NCI-H1436 (cell line): ENCODE results near the gene ING5.
A peak's percentile ranks its signal among the peaks of the same experiment; 100 is the strongest.

Experiments used
- DNase-seq: peaks from one replicate; lab custom pipeline; 2025; lab: John Stamatoyannopoulos, UW

ING5 gene

GRCh38 chr2:241760301-241760771 lies 58.5 kb downstream of the ING5 start:
- no peak for DNase-seq

GRCh38 chr2:241762321-241762932 lies 60.6 kb downstream of the ING5 start:
- DNase-seq: no peak

- DNase-seq: no peak
These were observed 61.1 kb downstream of the ING5 start for GRCh38 chr2:241762933-241763369.

DNA sequence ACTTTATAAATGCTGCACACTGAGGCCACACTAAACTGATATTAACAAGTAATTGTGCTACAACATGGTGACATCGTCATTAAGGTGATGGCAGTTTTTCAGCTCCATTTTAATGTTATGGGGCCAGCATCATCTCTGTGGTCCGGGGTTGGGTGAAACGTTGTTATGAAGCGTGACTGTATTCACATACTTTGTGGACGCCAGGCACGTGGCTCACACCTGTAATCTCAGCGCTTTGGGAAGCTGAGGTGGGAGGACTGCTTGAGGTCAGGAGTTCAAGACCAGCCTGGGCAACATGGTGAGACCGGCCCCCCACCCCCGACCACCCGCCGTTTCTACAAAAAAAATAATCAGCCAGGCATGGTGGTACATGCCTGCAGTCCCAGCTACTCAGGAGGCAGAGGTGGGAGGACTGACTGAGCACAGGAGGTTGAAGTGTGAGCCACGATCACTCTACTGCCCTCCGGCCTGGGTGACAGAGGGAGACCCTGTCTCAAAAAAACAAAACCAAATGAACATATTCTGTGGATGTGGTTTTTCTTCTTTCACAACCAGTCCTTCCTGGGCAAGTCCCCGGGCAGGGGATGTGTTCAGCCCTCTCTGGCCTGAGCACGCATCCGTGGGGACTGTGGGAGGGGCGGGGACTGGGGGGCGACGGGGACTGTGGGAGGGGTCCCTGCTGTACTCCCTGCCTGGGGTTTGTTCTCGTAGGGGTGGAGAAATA lies 61.9 kb downstream of the ING5 start:
- DNase-seq: no peak

DNA sequence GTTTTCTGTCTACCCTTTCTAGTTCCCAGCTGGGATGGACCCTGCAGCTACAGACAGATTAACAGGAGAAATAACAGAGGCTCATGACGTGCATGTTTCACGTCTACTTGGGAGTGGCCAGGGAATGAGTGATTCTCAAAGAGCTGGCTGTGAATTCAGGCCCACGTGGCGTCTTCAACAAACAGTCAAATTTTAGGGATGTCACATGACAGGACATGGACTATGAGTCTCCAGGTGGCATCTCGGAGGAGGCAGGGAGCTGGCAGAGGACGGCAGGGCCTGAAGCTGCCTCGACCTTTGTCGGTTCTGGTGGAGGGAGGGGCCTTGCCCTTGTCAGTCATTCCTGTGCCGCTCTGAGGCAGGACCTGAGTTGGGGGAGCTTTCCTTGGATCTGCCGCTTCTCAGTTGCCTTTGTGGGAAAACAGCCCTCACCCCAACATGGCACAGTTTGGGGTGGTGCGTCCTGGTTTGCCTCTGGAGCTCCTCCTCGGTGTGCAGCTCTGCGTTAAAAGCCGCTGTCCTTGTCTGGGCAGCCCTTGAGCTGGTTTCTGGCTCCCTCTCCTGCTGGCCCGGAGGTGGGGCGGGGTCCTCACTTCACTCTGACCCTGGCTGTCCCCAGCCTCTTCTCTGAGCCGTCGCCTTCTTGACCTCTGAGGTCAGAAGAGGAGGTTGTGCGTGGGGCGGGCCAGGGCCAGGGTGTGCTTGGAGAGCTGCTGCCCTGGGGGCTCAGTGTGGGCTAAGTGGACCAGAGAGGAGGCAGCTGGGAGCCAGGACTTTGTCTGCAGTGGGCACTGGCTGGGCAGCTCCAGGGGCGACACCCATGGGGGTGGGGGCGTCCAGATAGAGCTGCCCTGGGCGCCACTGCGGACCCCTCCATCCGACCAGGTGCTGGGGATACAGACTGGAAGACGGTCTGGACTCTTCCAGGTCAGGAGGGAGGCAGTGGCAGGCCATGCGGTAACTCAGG lies 62.7 kb downstream of the ING5 start:
- no peak for DNase-seq

DNA sequence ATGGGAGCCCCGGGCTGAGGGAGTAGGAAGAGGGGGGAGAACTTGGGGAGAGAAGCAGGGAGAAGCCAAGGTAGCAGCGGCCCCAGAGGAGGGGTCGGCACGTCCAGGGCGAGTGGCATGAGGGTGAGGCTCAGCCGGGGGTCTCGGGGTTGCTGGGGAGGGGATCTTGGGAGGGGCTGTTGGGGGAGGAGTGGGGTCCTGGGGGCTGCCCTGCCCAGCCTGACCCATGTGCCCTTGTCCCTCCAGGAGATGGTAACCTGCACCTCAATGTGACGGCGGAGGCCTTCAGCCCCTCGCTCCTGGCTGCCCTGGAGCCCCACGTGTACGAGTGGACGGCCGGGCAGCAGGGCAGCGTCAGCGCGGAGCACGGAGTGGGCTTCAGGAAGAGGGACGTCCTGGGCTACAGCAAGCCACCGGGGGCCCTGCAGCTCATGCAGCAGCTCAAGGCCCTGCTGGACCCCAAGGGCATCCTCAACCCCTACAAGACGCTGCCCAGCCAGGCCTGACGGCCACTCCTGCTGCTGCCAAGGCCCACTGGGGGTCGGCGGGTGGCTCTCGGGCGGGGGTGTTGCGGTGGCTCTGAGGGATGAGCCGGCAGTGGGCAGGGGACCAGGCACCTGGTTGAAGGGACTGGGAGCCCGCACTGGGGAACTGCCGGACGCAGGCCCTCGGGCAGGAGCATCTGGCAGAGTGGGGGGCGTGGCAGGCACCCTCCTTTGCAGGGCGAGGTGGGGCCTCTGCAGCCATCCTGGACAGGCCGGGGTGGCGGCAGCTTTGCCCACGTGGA lies 65.8 kb downstream of the ING5 start:
- DNase-seq: no peak

DNA sequence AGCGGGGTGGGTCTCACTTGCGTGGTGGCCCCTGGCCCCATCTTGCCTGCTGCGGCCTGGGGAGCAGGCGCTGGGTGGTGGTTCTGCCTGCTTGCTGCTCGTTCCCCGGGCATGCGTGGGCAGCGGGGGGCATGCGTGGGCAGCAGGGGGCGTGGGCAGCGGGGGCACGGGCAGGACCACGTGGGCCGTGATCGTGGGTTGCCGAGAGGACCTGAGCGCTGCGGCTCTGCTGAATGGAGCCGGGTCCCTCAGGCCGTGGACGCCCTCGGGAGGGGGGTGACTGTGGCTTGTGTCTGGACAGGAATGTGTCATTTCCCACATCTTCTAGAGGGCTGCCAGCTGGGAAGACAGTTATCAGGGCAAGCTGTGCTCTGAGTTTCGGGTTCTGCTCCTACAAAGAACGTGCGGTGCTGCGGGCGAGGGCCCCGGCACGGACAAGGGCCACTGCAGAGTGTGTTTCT lies 66.4 kb downstream of the ING5 start:
- DNase-seq: no peak

GRCh38 chr2:241768850-241769249 lies 67.0 kb downstream of the ING5 start:
- no peak for DNase-seq

DNA sequence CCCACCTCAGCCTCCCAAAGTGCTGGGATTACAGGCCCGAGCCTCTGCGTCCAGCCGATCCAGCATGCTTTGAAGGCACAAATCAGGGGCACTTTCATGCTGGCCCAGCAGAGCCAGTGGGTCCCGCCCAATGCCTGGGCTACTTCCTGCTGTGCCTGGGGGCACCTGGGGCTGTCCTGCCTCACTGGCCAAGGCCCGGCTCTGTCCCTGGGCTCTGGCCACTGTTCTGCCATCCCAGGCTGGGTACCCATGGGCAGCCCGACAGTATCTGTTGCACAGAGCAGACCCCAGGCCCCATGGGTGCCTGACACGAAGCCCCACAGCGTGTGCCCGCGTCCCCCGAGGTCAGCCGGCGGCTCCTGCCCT lies 68.0 kb downstream of the ING5 start:
- DNase-seq: no peak

DNA sequence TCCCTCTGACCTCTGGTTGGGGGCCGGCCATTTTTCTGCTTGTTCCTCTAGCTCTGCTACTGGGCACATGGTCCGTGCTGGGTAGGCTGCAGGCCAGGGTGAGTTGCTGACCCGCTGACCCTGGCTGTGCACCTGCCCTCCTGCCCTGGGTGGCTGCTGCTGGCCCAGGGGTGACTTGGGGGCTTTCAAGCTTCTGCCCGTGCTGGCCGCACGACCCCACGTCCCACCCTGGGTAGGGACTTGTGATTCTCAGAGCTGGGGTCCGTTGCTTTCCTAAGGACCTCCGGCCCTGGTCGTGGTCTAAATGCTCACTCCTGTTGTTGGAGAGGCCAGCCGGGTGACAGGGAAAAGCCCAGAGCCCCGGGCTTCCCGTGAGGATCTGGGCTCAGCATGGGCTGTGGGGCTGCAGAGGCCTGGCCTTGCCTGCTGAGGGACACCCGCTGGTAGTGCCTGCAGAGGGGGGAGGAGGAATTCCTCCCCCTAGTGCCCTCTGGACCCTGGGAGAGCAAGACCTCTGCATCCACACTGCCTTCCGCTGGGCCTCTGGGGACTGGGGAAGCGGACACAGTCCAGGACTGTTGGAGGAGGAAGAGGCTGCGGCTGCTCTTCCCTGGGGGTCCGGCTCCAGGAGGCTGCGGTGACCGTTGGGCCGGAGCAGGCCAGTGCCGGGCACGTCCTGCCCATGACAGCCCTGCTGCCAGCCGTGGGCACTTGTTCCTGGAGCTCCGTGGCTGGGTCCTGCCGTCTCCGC lies 68.5 kb downstream of the ING5 start:
- no peak for DNase-seq

- no peak for DNase-seq
These were observed 69.1 kb downstream of the ING5 start for GRCh38 chr2:241770936-241771285.

GRCh38 chr2:241771286-241772062 lies 69.6 kb downstream of the ING5 start:
- no peak for DNase-seq

DNA sequence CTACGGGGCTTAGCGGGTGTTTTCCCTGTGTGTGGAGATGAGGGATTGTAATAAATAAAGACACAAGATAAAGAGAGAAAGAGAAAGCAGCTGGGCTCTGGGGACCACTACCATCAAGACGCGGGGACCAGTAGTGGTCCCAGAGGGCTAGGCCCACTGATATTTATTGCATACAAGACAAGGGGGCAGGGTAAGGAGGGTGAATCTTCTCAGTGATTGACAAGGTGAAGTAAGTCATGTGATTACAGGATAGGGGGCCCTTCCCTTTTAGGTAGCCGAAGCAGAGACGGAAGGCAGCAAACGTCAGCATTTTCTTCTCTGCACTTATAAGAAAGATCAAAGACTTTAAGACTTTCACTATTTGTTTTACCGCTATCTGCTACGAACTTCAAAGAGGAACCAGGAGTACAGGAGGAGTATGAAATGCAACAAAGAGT lies 70.2 kb downstream of the ING5 start:
- DNase-seq: no peak

GRCh38 chr2:241773511-241774418 lies 71.9 kb downstream of the ING5 start:
- peak; percentile 79 for DNase-seq

- DNase-seq: no peak
These were observed 72.8 kb downstream of the ING5 start for GRCh38 chr2:241774419-241775222.

DNA sequence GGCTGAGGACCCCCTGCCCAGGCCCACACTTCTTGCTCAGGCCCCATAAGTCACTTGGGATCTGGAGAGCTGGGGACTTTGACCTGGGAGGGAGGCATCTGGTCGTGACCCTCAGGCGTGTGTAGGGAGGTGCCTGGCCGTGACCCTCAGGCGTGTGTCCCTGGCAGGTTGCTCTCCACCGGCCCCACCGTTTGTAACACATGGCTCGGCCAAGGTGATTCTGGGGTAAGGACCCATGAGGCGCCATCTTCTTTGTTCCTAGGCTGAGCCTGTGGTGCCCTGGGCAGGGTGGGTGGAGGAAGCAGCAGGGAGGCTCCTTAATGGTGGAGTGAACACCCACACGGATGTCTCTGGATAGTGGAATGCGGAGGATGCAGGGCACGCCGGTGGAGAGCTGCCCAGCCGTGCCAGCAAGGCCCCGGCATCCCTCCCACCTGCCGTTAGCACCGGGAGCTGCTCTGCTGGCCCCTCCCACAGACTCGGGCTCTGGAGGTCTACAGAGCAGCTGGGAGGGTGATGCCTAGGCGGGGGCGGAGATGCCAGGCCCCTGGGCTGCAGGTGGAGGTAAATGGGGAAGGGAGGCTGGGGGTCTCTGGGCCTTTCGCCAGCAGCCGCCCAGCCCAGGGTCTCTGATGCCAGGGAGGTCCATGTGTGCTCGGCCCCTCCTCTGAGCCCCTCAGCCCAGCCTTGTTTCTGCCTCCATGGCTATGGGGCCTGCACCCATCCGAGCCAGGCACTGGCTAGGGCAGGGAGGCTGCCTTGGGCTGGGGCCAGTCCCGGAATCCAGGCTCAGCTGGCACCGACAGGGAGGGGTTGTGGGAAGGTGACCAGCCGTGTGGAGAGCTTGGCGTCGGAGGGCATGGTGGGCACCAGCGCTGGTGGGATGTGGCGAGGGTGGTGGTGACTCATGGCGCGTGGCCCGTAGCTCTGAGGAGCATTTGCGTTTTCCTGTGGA lies 73.7 kb downstream of the ING5 start:
- DNase-seq: no peak
